Neural progenitor cell (in vitro differentiated cells): Measurements from ENCODE around the gene SURF2. TPM values are rescaled to one million over a fixed set of nuclear protein-coding genes. Genes with fewer than 3 reads are reported as not detected.

Experiments
- DNase-seq: peaks from one replicate; pipeline ENCODE4 v3.0.0-alpha.2; 2016; ENCODE audit warnings: low spot score
- H2AFZ ChIP-seq: fragments of 200-600 bp; sonication (generic); replicated peaks from 2 replicates; pipeline ENCODE4 v1.6.1; 2016; ENCODE audit warnings: antibody characterized with exemption
- H3F3A ChIP-seq: fragments of 200-600 bp; sonication (generic); 2 replicates; pipeline ENCODE4 v1.6.1; 2016; ENCODE audit warnings: antibody characterized with exemption, low read depth
- H3K27ac ChIP-seq: fragments of 200-600 bp; sonication (generic); 2 replicates; pipeline ENCODE4 v1.5.1; 2016; ENCODE audit warnings: mild to moderate bottlenecking
- H3K27me3 ChIP-seq: fragments of 200-600 bp; sonication (generic); 2 replicates; pipeline ENCODE4 v1.6.1; 2016; ENCODE audit warnings: mild to moderate bottlenecking, moderate library complexity
- H3K36me3 ChIP-seq: fragments of 200-600 bp; sonication (generic); 2 replicates; pipeline ENCODE4 v1.5.1; 2016
- H3K4me1 ChIP-seq: fragments of 200-600 bp; sonication (generic); 2 replicates; pipeline ENCODE4 v1.6.1; 2016; ENCODE audit warnings: mixed run types
- H3K4me2 ChIP-seq: fragments of 200-600 bp; sonication (generic); 2 replicates; pipeline ENCODE4 v1.6.1; 2016
- H3K4me3 ChIP-seq: fragments of 200-600 bp; sonication (generic); 2 replicates; pipeline ENCODE4 v1.5.1; 2016
- H3K79me2 ChIP-seq: fragments of 200-600 bp; sonication (generic); 2 replicates; pipeline ENCODE4 v1.6.1; 2016; ENCODE audit warnings: low read depth
- H3K9ac ChIP-seq: fragments of 200-600 bp; sonication (generic); 2 replicates; pipeline ENCODE4 v1.6.1; 2016
- H3K9me3 ChIP-seq: fragments of 200-600 bp; sonication (generic); 2 replicates; pipeline ENCODE4 v1.5.1; 2016; ENCODE audit warnings: low read depth
- H4K20me1 ChIP-seq: fragments of 200-600 bp; sonication (generic); 2 replicates; pipeline ENCODE4 v1.6.1; 2016; ENCODE audit warnings: low read depth
- H3K27ac Mint-ChIP-seq: 3 replicates; pipeline ENCODE4 v1.8.0; 2021; ENCODE audit warnings: mixed read lengths
- H3K27me3 Mint-ChIP-seq: 2 replicates; pipeline ENCODE4 v1.8.0; 2022; ENCODE audit warnings: low read depth, mild to moderate bottlenecking, inconsistent platforms, moderate library complexity, mixed read lengths; ENCODE audit not compliant: insufficient read depth
- H3K36me3 Mint-ChIP-seq: 3 replicates; pipeline ENCODE4 v1.8.0; 2021; ENCODE audit warnings: mixed read lengths
- H3K4me1 Mint-ChIP-seq: 3 replicates; pipeline ENCODE4 v1.8.0; 2021; ENCODE audit warnings: mixed read lengths
- H3K4me3 Mint-ChIP-seq: 3 replicates; pipeline ENCODE4 v1.8.0; 2021; ENCODE audit warnings: mild to moderate bottlenecking, moderate library complexity, mixed read lengths
- H3K9me3 Mint-ChIP-seq: 3 replicates; pipeline ENCODE4 v1.8.0; 2020; ENCODE audit warnings: mixed read lengths
- CTCF ChIP-seq: fragments of 200-600 bp; sonication (generic); IDR thresholded peaks from 2 replicates; pipeline ENCODE4 v1.5.1; 2017; ENCODE audit warnings: antibody characterized with exemption, mild to moderate bottlenecking
- EZH2 ChIP-seq: fragments of 200-600 bp; sonication (generic); IDR thresholded peaks from 2 replicates; pipeline ENCODE4 v1.6.1; 2017; ENCODE audit warnings: antibody characterized with exemption, mild to moderate bottlenecking, moderate library complexity
- EZH2phosphoT487 ChIP-seq: fragments of 200-600 bp; sonication (generic); IDR thresholded peaks from 2 replicates; pipeline ENCODE4 v1.6.1; 2017; ENCODE audit warnings: antibody characterized with exemption
- total RNA-seq: library from RNA; depleted of rRNA; stranded (reverse); fragments of >200 nt; gene quantifications from 2 replicates; pipeline ENCODE4 v1.2.3, GENCODE V29; 2015; ENCODE audit warnings: low replicate concordance

Gene SURF2
- total RNA-seq, 1 donor from 2014 or later: 16.0 TPM

- Histone ChIP-seq H3K9me3 (no peaks in the 10 kb centered on the region), H2AFZ (no peak overlapping the region), H3K4me1 (no peaks in the 10 kb centered on the region), H3K9ac (no peak overlapping the region), H3K36me3 (no peaks in the 10 kb centered on the region), H4K20me1 (no peaks in the 10 kb centered on the region), H3K27ac (no peak overlapping the region), H3K79me2 (no peaks in the 10 kb centered on the region), H3K4me2 (no peak overlapping the region), H3K27me3 (no peaks in the 10 kb centered on the region), H3K4me3 (no peak overlapping the region), H3F3A (no peaks in the 10 kb centered on the region)
- H3K36me3 Mint-ChIP-seq: peaks cover 2% of the 10 kb centered on the region
- H3K4me1 Mint-ChIP-seq: no peaks in the 10 kb centered on the region
- no peak for TF ChIP-seq EZH2phosphoT487
- no peaks in the 10 kb centered on the region for H3K9me3 Mint-ChIP-seq
- DNase-seq: no peak
- peaks cover 1% of the 10 kb centered on the region for H3K27me3 Mint-ChIP-seq
- H3K27ac Mint-ChIP-seq: no peak overlapping the region
- H3K4me3 Mint-ChIP-seq: no peak overlapping the region
These were observed 28.5 kb downstream of the SURF2 start for GRCh38 chr9:133384736-133385321.

GRCh38 chr9:133385452-133385851 is 29.1 kb downstream of the SURF2 start:
- H3K36me3 ChIP-seq: no peaks in the 10 kb centered on the region
- no peak for TF ChIP-seq EZH2phosphoT487
- TF ChIP-seq CTCF: no peak
- TF ChIP-seq EZH2: no peak
- peaks cover 2% of the 10 kb centered on the region for H3K36me3 Mint-ChIP-seq

GRCh38 chr9:133386338-133386737 is 30.0 kb downstream of the SURF2 start:
- Histone ChIP-seq H3K27ac (no peak overlapping the region), H3K4me3 (no peak overlapping the region), H3K9ac (no peak overlapping the region), H2AFZ (no peak overlapping the region), H4K20me1 (no peaks in the 10 kb centered on the region), H3K36me3 (no peaks in the 10 kb centered on the region), H3K4me1 (no peaks in the 10 kb centered on the region), H3K79me2 (no peaks in the 10 kb centered on the region), H3K27me3 (no peaks in the 10 kb centered on the region), H3K4me2 (no peak overlapping the region), H3F3A (no peaks in the 10 kb centered on the region), H3K9me3 (no peaks in the 10 kb centered on the region)
- Mint-ChIP-seq H3K4me1 (peaks cover 2% of the 10 kb centered on the region), H3K27ac (no peak overlapping the region), H3K4me3 (no peak overlapping the region), H3K9me3 (peaks cover 4% of the 10 kb centered on the region), H3K36me3 (peaks cover 2% of the 10 kb centered on the region), H3K27me3 (peaks cover 2% of the 10 kb centered on the region)
- TF ChIP-seq EZH2phosphoT487: no peak
- TF ChIP-seq EZH2: no peak
- TF ChIP-seq CTCF: no peak
- DNase-seq: no peak

More at GRCh38 chr9:133385452-133385851, 29.1 kb downstream of the SURF2 start:
- no peaks in the 10 kb centered on the region for H4K20me1 ChIP-seq
- no peak overlapping the region for H3K27ac ChIP-seq
- Mint-ChIP-seq H3K4me3 (no peak overlapping the region), H3K27me3 (peaks cover 2% of the 10 kb centered on the region), H3K4me1 (peaks cover 2% of the 10 kb centered on the region), H3K9me3 (peaks cover 4% of the 10 kb centered on the region), H3K27ac (no peak overlapping the region)
- no peaks in the 10 kb centered on the region for H3K4me1 ChIP-seq
- no peak overlapping the region for H3K4me2 ChIP-seq
- no peak for DNase-seq
- no peak overlapping the region for H2AFZ ChIP-seq
- no peaks in the 10 kb centered on the region for H3K27me3 ChIP-seq
- no peak overlapping the region for H3K9ac ChIP-seq
- H3K9me3 ChIP-seq: no peaks in the 10 kb centered on the region
- no peaks in the 10 kb centered on the region for H3F3A ChIP-seq
- no peak overlapping the region for H3K4me3 ChIP-seq
- no peaks in the 10 kb centered on the region for H3K79me2 ChIP-seq

GRCh38 chr9:133387680-133388079 is 31.3 kb downstream of the SURF2 start:
- Mint-ChIP-seq H3K4me3 (no peak overlapping the region), H3K36me3 (peaks cover 2% of the 10 kb centered on the region), H3K27ac (no peak overlapping the region), H3K9me3 (peaks cover 7% of the 10 kb centered on the region), H3K27me3 (peaks cover 2% of the 10 kb centered on the region), H3K4me1 (peaks cover 2% of the 10 kb centered on the region)
- H3K9me3 ChIP-seq: no peaks in the 10 kb centered on the region
- H3F3A ChIP-seq: no peaks in the 10 kb centered on the region
- H2AFZ ChIP-seq: no peak overlapping the region
- H4K20me1 ChIP-seq: no peaks in the 10 kb centered on the region
- no peaks in the 10 kb centered on the region for H3K4me1 ChIP-seq
- TF ChIP-seq EZH2phosphoT487 (no peak), CTCF (no peak), EZH2 (no peak)
- no peak for DNase-seq
- H3K36me3 ChIP-seq: no peaks in the 10 kb centered on the region
- H3K27me3 ChIP-seq: no peaks in the 10 kb centered on the region
- no peak overlapping the region for H3K4me3 ChIP-seq
- H3K9ac ChIP-seq: no peak overlapping the region
- no peak overlapping the region for H3K27ac ChIP-seq
- H3K4me2 ChIP-seq: no peak overlapping the region
- no peaks in the 10 kb centered on the region for H3K79me2 ChIP-seq
